Mesendoderm (in vitro differentiated cells): Measurements from ENCODE around the gene SPTLC3.

Experiments
- DNase-seq: peaks from one replicate; pipeline ENCODE4 v3.0.0; 2013
- H2AK5ac ChIP-seq: 2 replicates; pipeline ENCODE4 v1.6.1; 2013; ENCODE audit warnings: low read length, inconsistent platforms
- H2BK120ac ChIP-seq: 2 replicates; pipeline ENCODE4 v1.6.1; 2013; ENCODE audit warnings: low read depth, mild to moderate bottlenecking, low read length, moderate library complexity, mixed read lengths
- H2BK15ac ChIP-seq: replicated peaks from 2 replicates; pipeline ENCODE4 v1.6.1; 2013; ENCODE audit warnings: low read depth, mild to moderate bottlenecking, moderate library complexity
- H2BK5ac ChIP-seq: 2 replicates; pipeline ENCODE4 v1.6.1; 2013; ENCODE audit warnings: low read length, inconsistent platforms
- H3K18ac ChIP-seq: 2 replicates; pipeline ENCODE4 v1.6.1; 2013; ENCODE audit warnings: mild to moderate bottlenecking, low read length, mixed read lengths
- H3K23ac ChIP-seq: one replicate; pipeline ENCODE4 v1.6.1; 2013; ENCODE audit warnings: low read length
- H3K27ac ChIP-seq: 2 replicates; pipeline ENCODE4 v1.5.1; 2013; ENCODE audit warnings: low read depth, mild to moderate bottlenecking, inconsistent platforms, low read length, moderate library complexity
- H3K27me3 ChIP-seq: 2 replicates; pipeline ENCODE4 v1.6.1; 2013; ENCODE audit warnings: low read length, control low read depth, mild to moderate bottlenecking, inconsistent platforms; ENCODE audit not compliant: insufficient read depth, poor library complexity
- H3K36me3 ChIP-seq: 2 replicates; pipeline ENCODE4 v1.6.1; 2013; ENCODE audit warnings: low read length, inconsistent platforms; ENCODE audit not compliant: control insufficient read depth, insufficient read depth
- H3K4ac ChIP-seq: one replicate; pipeline ENCODE4 v1.6.1; 2013; ENCODE audit warnings: low read depth, mild to moderate bottlenecking, low read length, moderate library complexity
- H3K4me1 ChIP-seq: 2 replicates; pipeline ENCODE4 v1.6.1; 2013; ENCODE audit warnings: low read depth, low read length, inconsistent platforms; ENCODE audit not compliant: control insufficient read depth
- H3K4me2 ChIP-seq: 2 replicates; pipeline ENCODE4 v1.6.1; 2013; ENCODE audit warnings: low read length
- H3K4me3 ChIP-seq: 2 replicates; pipeline ENCODE4 v1.5.1; 2013; ENCODE audit warnings: mild to moderate bottlenecking, low read length
- H3K56ac ChIP-seq: one replicate; pipeline ENCODE4 v1.6.1; 2013; ENCODE audit warnings: low read length
- H3K79me1 ChIP-seq: 2 replicates; pipeline ENCODE4 v1.6.1; 2013; ENCODE audit warnings: low read length, inconsistent platforms
- H3K79me2 ChIP-seq: 2 replicates; pipeline ENCODE4 v1.6.1; 2013; ENCODE audit warnings: mild to moderate bottlenecking, low read length; ENCODE audit not compliant: control insufficient read depth, insufficient read depth
- H3K9ac ChIP-seq: 2 replicates; pipeline ENCODE4 v1.6.1; 2013; ENCODE audit warnings: low read length, inconsistent platforms
- H4K5ac ChIP-seq: one replicate; pipeline ENCODE4 v1.6.1; 2013; ENCODE audit warnings: low read length
- H4K8ac ChIP-seq: one replicate; pipeline ENCODE4 v1.6.1; 2013; ENCODE audit warnings: low read depth, mild to moderate bottlenecking, control low read depth, low read length, moderate library complexity
- WGBS: extraction: QIAGEN DNeasy Blood & Tissue Kit; methylation state at CpG from one replicate; pipeline ENCODE4 v1.1.7; 2013; ENCODE audit warnings: low lambda C conversion rate, missing lambda C conversion rate; ENCODE audit not compliant: insufficient coverage; ENCODE audit errors: extremely low coverage; 5-methylcytosine and 5-hydroxymethylcytosine counted together

SPTLC3 gene

DNA sequence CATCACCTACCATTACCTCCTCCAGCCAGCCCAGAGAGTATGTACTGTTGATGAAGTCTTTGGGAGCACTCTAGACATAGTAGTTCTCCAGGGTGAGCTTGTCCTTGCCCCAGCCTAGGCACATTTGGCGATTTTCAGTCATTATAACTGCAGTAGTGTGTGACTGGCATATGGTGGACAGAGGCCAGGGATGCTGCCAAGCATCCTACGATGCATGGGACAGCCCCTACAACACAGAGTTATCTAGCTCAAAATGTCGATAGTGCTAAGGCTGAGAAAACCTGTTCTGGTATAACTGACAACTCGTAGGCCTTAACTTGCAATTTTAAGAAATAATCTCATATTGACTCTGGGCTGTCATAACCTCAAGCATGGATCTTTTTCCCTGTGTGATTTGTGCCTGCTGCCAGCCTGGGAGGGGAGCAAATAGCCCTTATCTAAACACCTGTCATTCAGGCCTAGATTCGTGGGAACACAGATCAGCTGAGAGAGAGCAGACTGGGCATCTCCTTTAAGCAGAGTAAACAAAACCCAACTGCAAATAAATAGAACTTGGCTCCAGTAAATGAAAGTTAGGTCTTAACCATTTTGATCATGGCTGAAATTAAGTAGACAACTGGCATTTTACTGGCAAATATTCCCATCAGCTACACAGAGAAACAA, 102.6 kb downstream of the SPTLC3 start:
- Histone ChIP-seq H3K4me1 (no peaks in the 10 kb centered on the region), H3K4ac (no peak overlapping the region), H3K27ac (no peak overlapping the region), H3K79me2 (no peaks in the 10 kb centered on the region), H3K9ac (no peak overlapping the region), H3K4me2 (no peak overlapping the region), H3K23ac (no peak overlapping the region), H3K36me3 (no peaks in the 10 kb centered on the region), H3K4me3 (no peak overlapping the region), H2AK5ac (no peak overlapping the region), H3K18ac (no peak overlapping the region), H3K27me3 (no peaks in the 10 kb centered on the region), H2BK120ac (no peak overlapping the region), H4K8ac (no peak overlapping the region), H3K56ac (no peak overlapping the region), H4K5ac (no peak overlapping the region), H3K79me1 (no peaks in the 10 kb centered on the region), H2BK5ac (no peak overlapping the region), H2BK15ac (no peak overlapping the region)
- DNase-seq, result no peak
- WGBS, result no CpG with 5 or more reads among the region's 5 CpGs

DNA sequence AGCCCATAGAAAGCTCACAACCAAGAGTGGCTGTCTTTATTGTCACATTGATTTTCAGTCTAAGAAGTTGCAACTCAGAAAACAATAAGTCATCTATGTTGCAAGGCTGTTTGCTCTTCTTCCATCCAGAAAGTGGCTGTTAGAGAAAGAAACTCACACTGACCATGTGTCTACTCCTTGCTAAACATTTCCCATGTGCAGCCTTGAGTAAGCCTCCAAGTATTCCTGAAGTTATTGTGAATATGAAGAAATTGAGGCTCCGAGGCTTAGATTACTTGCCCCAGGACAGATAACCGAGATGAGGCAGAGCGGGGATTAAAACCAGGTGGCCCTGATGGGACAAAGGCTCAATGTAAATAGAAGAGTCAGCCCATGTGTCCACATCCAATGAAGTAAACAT, 105.0 kb downstream of the SPTLC3 start:
- Histone ChIP-seq H3K4ac (no peak overlapping the region), H3K23ac (no peak overlapping the region), H3K4me2 (no peak overlapping the region), H3K27me3 (no peaks in the 10 kb centered on the region), H3K36me3 (no peaks in the 10 kb centered on the region), H3K18ac (no peak overlapping the region), H3K27ac (no peak overlapping the region), H4K5ac (no peak overlapping the region), H2BK5ac (no peak overlapping the region), H3K56ac (no peak overlapping the region), H2BK120ac (no peak overlapping the region), H2AK5ac (no peak overlapping the region), H3K4me3 (no peak overlapping the region), H4K8ac (no peak overlapping the region), H3K79me2 (no peaks in the 10 kb centered on the region), H3K4me1 (no peaks in the 10 kb centered on the region), H3K79me1 (no peaks in the 10 kb centered on the region), H3K9ac (no peak overlapping the region), H2BK15ac (no peak overlapping the region)
- no peak for DNase-seq
- no CpG with 5 or more reads among the region's 3 CpGs for WGBS

DNA sequence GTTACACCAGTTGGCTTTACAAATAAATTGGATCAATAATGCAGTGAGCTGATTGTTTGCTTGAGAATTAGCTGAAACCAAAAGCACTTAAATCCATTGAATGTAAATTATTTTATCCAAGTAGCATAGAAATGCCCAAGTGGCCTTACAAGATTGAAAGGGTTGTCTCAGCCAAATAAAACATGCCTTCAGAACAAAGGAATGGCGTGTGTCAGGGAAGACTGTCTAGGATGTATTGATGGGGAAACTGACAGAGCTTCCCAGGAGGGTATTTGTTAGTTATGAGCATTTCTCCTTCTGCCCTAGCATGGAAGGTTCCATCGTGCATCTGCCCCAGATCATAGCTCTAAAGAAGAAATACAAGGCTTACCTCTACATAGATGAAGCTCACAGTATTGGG, 108.4 kb downstream of the SPTLC3 start:
- Histone ChIP-seq H4K5ac (no peak overlapping the region), H3K27ac (no peak overlapping the region), H3K23ac (no peak overlapping the region), H3K56ac (no peak overlapping the region), H3K9ac (no peak overlapping the region), H3K4ac (no peak overlapping the region), H2BK5ac (no peak overlapping the region), H3K4me1 (no peaks in the 10 kb centered on the region), H2AK5ac (no peak overlapping the region), H3K4me3 (no peak overlapping the region), H2BK120ac (no peak overlapping the region), H3K79me2 (no peaks in the 10 kb centered on the region), H4K8ac (no peak overlapping the region), H2BK15ac (no peak overlapping the region), H3K27me3 (no peaks in the 10 kb centered on the region), H3K18ac (no peak overlapping the region), H3K79me1 (no peaks in the 10 kb centered on the region), H3K36me3 (no peaks in the 10 kb centered on the region), H3K4me2 (no peak overlapping the region)
- no peak for DNase-seq
- no CpG with 5 or more reads among the region's 2 CpGs for WGBS

- DNase-seq, result no peak
- no CpG with 5 or more reads among the region's 1 CpG for WGBS
These were observed 109.9 kb downstream of the SPTLC3 start for GRCh38 chr20:13118676-13119075.

DNA sequence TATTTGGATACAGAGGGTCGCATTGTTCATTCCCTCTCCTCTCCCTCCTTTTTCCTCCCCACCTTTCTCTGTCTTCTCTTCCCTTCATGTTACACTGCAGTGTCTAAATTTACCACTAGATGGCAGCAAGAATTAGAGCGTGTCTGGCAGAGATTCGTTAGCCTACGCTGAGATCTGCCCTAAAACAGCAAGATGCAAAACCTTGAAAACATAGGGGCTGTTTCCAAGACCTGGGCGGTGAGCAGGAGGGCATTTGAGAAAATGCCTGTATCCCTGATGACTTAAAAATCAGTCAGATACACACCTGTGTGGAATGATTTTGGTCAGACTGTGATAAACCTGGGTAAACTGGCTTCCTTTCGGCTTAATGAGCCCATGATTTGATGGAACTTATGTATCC, 110.8 kb downstream of the SPTLC3 start:
- Histone ChIP-seq H3K27ac (no peak overlapping the region), H4K8ac (no peak overlapping the region), H3K4me2 (no peak overlapping the region), H3K79me1 (no peaks in the 10 kb centered on the region), H3K4me1 (no peaks in the 10 kb centered on the region), H2BK15ac (no peak overlapping the region), H3K27me3 (no peaks in the 10 kb centered on the region), H3K23ac (no peak overlapping the region), H4K5ac (no peak overlapping the region), H3K4ac (no peak overlapping the region), H3K18ac (no peak overlapping the region), H2BK120ac (no peak overlapping the region), H2AK5ac (no peak overlapping the region), H3K56ac (no peak overlapping the region), H2BK5ac (no peak overlapping the region), H3K79me2 (no peaks in the 10 kb centered on the region), H3K36me3 (no peaks in the 10 kb centered on the region), H3K9ac (no peak overlapping the region), H3K4me3 (no peak overlapping the region)
- DNase-seq, result peak; percentile 86
- no CpG with 5 or more reads among the region's 6 CpGs for WGBS

More at GRCh38 chr20:13118676-13119075, 109.9 kb downstream of the SPTLC3 start:
- Histone ChIP-seq H3K79me1 (no peaks in the 10 kb centered on the region), H4K5ac (no peak overlapping the region), H3K9ac (no peak overlapping the region), H3K23ac (no peak overlapping the region), H2BK5ac (no peak overlapping the region), H3K4ac (no peak overlapping the region), H3K56ac (no peak overlapping the region), H3K4me2 (no peak overlapping the region), H3K4me1 (no peaks in the 10 kb centered on the region), H3K79me2 (no peaks in the 10 kb centered on the region), H2BK15ac (no peak overlapping the region), H3K27ac (no peak overlapping the region), H2BK120ac (no peak overlapping the region), H3K27me3 (no peaks in the 10 kb centered on the region), H3K36me3 (no peaks in the 10 kb centered on the region), H2AK5ac (no peak overlapping the region), H4K8ac (no peak overlapping the region), H3K4me3 (no peak overlapping the region), H3K18ac (no peak overlapping the region)

DNA sequence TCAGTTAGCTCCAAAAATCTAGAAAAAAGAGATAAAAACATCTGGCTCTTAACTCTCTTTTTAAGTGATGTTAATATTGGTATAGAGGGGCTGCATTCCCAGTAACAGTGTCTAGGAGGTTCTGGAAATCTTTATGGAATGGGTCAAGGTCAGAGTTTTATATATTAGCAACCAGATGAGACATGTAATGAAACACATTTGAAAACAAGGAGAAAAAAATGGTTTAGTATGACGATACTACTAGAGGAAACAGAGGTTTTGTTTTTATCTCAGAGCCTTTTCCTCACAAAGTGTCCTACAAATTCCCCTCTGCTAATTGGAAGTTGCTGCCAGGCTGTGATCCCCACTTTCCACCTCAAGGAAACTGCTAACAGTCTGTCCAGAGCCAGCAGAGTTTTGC, 111.7 kb downstream of the SPTLC3 start:
- H3K27ac ChIP-seq, result no peak overlapping the region
- H2BK15ac ChIP-seq, result no peak overlapping the region
- H3K4me3 ChIP-seq, result no peak overlapping the region
- no peaks in the 10 kb centered on the region for H3K79me2 ChIP-seq
- H2AK5ac ChIP-seq, result no peak overlapping the region
- H2BK5ac ChIP-seq, result no peak overlapping the region
- no peak overlapping the region for H3K4me2 ChIP-seq
- H3K4ac ChIP-seq, result no peak overlapping the region
- no peak overlapping the region for H3K23ac ChIP-seq
- no peaks in the 10 kb centered on the region for H3K36me3 ChIP-seq
- H2BK120ac ChIP-seq, result no peak overlapping the region
- no peak overlapping the region for H4K8ac ChIP-seq
- WGBS, result no CpG with 5 or more reads among the region's 1 CpG
- no peaks in the 10 kb centered on the region for H3K79me1 ChIP-seq
- H4K5ac ChIP-seq, result no peak overlapping the region
- no peak overlapping the region for H3K18ac ChIP-seq
- H3K4me1 ChIP-seq, result no peaks in the 10 kb centered on the region
- H3K9ac ChIP-seq, result no peak overlapping the region
- H3K56ac ChIP-seq, result no peak overlapping the region
- no peaks in the 10 kb centered on the region for H3K27me3 ChIP-seq
- no peak for DNase-seq
